WTC11 (cell line): Measurements from ENCODE around the gene THSD4. TPM values are rescaled to one million over a fixed set of nuclear protein-coding genes. Genes with fewer than 3 reads are reported as not detected.
"Not testable (repeated sequence)": the region's sequence is repeated elsewhere in the genome, so short reads cannot be mapped to it uniquely, and the experiment has no call there.

Source experiments
- ATAC-seq: fragments of 200-7000 bp; cut with Tn5 transposase; 2 replicates; pipeline ENCODE4 v1.10.0; 2021; ENCODE audit warnings: mild to moderate bottlenecking, moderate library complexity
- CTCF ChIA-PET: fragments of 300-600 bp; sonication (Branson Sonifier 250); formaldehyde crosslinking; loops from one replicate; lab custom pipeline; 2021; ENCODE audit warnings: antibody characterized with exemption; lab: Charles Lee
- POLR2A ChIA-PET: fragments of 350-600 bp; sonication (Branson Sonifier 250); formaldehyde crosslinking; loops from one replicate; lab custom pipeline; 2021; ENCODE audit warnings: antibody characterized with exemption; lab: Charles Lee
- DNase-seq: peaks from one replicate; pipeline ENCODE4 v3.0.0; 2021; ENCODE audit warnings: low spot score
- H3K27ac Mint-ChIP-seq: 2 replicates; pipeline ENCODE4 v1.8.0; 2021; ENCODE audit warnings: mixed read lengths
- H3K27me3 Mint-ChIP-seq: 2 replicates; pipeline ENCODE4 v1.8.0; 2021; ENCODE audit warnings: low read depth, mild to moderate bottlenecking, moderate library complexity, mixed read lengths
- H3K36me3 Mint-ChIP-seq: 2 replicates; pipeline ENCODE4 v1.8.0; 2021; ENCODE audit warnings: mixed read lengths
- H3K4me1 Mint-ChIP-seq: 2 replicates; pipeline ENCODE4 v1.8.0; 2022; ENCODE audit warnings: mixed read lengths
- H3K4me3 Mint-ChIP-seq: 2 replicates; pipeline ENCODE4 v1.8.0; 2021; ENCODE audit warnings: mild to moderate bottlenecking, moderate library complexity, mixed read lengths
- H3K9me3 Mint-ChIP-seq: 2 replicates; pipeline ENCODE4 v1.8.0; 2021; ENCODE audit warnings: mixed read lengths
- ATF1 ChIP-seq: sonication (generic); formaldehyde crosslinking; IDR thresholded peaks from 2 replicates; pipeline ENCODE4 v1.8.1; 2023; ENCODE audit warnings: mild to moderate bottlenecking, moderate library complexity, missing genetic modification reagents
- CREB1 ChIP-seq: sonication (generic); formaldehyde crosslinking; IDR thresholded peaks from 2 replicates; pipeline ENCODE4 v1.8.0; 2023; ENCODE audit warnings: mild to moderate bottlenecking, missing genetic modification reagents
- ELF4 ChIP-seq: sonication (generic); formaldehyde crosslinking; IDR thresholded peaks from 2 replicates; pipeline ENCODE4 v1.8.1; 2022; ENCODE audit warnings: low read depth, mild to moderate bottlenecking, moderate library complexity, missing genetic modification reagents
- EMX1 ChIP-seq: fragments of 250-450 bp; sonication (Bioruptor Pico); IDR thresholded peaks from 2 replicates; pipeline ENCODE4 v1.8.0; 2021; ENCODE audit warnings: mild to moderate bottlenecking
- ETV6 ChIP-seq: sonication (generic); formaldehyde crosslinking; IDR thresholded peaks from 2 replicates; pipeline ENCODE4 v1.8.1; 2022; ENCODE audit warnings: mild to moderate bottlenecking, missing genetic modification reagents
- GTF2I ChIP-seq: fragments of 250-450 bp; sonication (Bioruptor Pico); conservative IDR thresholded peaks from 2 replicates; pipeline ENCODE4 v1.4.0; 2021; ENCODE audit warnings: mild to moderate bottlenecking
- KAT7 ChIP-seq: sonication (generic); formaldehyde crosslinking; IDR thresholded peaks from 2 replicates; pipeline ENCODE4 v1.8.1; 2023; ENCODE audit warnings: missing genetic modification reagents, mild to moderate bottlenecking, borderline replicate concordance
- NR3C1 ChIP-seq: sonication (generic); formaldehyde crosslinking; conservative IDR thresholded peaks from 2 replicates; pipeline ENCODE4 v1.8.1; 2023; ENCODE audit warnings: low read depth, mild to moderate bottlenecking, missing genetic modification reagents
- ZBTB21 ChIP-seq: sonication (generic); formaldehyde crosslinking; IDR thresholded peaks from 2 replicates; pipeline ENCODE4 v1.8.1; 2023; ENCODE audit warnings: mild to moderate bottlenecking, missing genetic modification reagents, borderline replicate concordance
- ZNF138 ChIP-seq: sonication (generic); formaldehyde crosslinking; conservative IDR thresholded peaks from 2 replicates; pipeline ENCODE4 v1.8.1; 2022; ENCODE audit warnings: mild to moderate bottlenecking, moderate library complexity, missing genetic modification reagents
- ZNF317 ChIP-seq: sonication (generic); formaldehyde crosslinking; IDR thresholded peaks from 2 replicates; pipeline ENCODE4 v1.8.1; 2023; ENCODE audit warnings: low read depth, mild to moderate bottlenecking, moderate library complexity, missing genetic modification reagents, borderline replicate concordance
- total RNA-seq: library from RNA; stranded (reverse); gene quantifications from 3 replicates; pipeline ENCODE4 v1.2.3, GENCODE V29; 2021
- TF ChIP-seq, protein P1 (sequence below): sonication (generic); formaldehyde crosslinking; IDR thresholded peaks from 2 replicates; pipeline ENCODE4 v1.8.1; 2023; ENCODE audit warnings: mild to moderate bottlenecking, missing genetic modification reagents
- TF ChIP-seq, protein P2 (sequence below): fragments of 250-450 bp; sonication (Bioruptor Pico); IDR thresholded peaks from 2 replicates; pipeline ENCODE4 v1.8.0; 2021; ENCODE audit warnings: mild to moderate bottlenecking
- TF ChIP-seq, protein P3 (sequence below): sonication (generic); formaldehyde crosslinking; IDR thresholded peaks from 2 replicates; pipeline ENCODE4 v1.8.1; 2023; ENCODE audit warnings: mild to moderate bottlenecking, moderate library complexity, missing genetic modification reagents
- TF ChIP-seq, protein P4 (sequence below): sonication (generic); formaldehyde crosslinking; IDR thresholded peaks from 2 replicates; pipeline ENCODE4 v1.8.1; 2022; ENCODE audit warnings: mild to moderate bottlenecking, missing genetic modification reagents, moderate library complexity, borderline replicate concordance
- TF ChIP-seq, protein P5 (sequence below): fragments of 250-450 bp; sonication (Bioruptor Pico); IDR thresholded peaks from 2 replicates; pipeline ENCODE4 v1.9.0; 2021; ENCODE audit warnings: moderate library complexity, mild to moderate bottlenecking, inconsistent platforms, borderline replicate concordance
- TF ChIP-seq, protein P6 (sequence below): fragments of 250-450 bp; sonication (Bioruptor Pico); conservative IDR thresholded peaks from 2 replicates; pipeline ENCODE4 v1.9.0; 2021; ENCODE audit warnings: mild to moderate bottlenecking

Gene THSD4
- total RNA-seq, 1 experiment from 2014 or later, result 7.8 TPM

DNA sequence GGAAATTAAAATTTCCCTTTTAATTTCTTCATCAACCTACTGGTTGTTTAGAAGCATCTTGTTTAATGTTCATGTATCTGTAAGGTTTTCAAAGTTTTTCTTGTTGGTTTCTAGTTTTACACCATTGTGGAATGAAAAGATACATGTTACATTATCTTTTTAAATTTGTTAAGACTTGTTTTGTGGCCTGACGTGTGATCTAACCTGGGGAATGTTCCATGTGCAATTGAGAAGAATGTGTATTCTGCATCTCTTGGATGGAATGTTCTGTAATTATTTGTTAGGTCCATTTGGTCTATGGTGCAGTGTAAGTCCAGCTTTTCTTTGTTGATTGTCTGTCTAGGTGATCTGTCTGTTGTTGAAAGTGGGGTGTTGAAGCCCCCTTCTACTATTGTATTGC, 45.7 kb downstream of the THSD4 start (continued):
- TF ChIP-seq, protein P1, sequence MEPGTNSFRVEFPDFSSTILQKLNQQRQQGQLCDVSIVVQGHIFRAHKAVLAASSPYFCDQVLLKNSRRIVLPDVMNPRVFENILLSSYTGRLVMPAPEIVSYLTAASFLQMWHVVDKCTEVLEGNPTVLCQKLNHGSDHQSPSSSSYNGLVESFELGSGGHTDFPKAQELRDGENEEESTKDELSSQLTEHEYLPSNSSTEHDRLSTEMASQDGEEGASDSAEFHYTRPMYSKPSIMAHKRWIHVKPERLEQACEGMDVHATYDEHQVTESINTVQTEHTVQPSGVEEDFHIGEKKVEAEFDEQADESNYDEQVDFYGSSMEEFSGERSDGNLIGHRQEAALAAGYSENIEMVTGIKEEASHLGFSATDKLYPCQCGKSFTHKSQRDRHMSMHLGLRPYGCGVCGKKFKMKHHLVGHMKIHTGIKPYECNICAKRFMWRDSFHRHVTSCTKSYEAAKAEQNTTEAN, result no peak
- no peak for TF ChIP-seq EMX1
- TF ChIP-seq, protein P2, sequence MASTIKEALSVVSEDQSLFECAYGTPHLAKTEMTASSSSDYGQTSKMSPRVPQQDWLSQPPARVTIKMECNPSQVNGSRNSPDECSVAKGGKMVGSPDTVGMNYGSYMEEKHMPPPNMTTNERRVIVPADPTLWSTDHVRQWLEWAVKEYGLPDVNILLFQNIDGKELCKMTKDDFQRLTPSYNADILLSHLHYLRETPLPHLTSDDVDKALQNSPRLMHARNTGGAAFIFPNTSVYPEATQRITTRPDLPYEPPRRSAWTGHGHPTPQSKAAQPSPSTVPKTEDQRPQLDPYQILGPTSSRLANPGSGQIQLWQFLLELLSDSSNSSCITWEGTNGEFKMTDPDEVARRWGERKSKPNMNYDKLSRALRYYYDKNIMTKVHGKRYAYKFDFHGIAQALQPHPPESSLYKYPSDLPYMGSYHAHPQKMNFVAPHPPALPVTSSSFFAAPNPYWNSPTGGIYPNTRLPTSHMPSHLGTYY (CRISPR knock-in tag), result no peak
- TF ChIP-seq NR3C1 (CRISPR knock-in tag), result no peak
- no peak for TF ChIP-seq ETV6 (CRISPR knock-in tag)

DNA sequence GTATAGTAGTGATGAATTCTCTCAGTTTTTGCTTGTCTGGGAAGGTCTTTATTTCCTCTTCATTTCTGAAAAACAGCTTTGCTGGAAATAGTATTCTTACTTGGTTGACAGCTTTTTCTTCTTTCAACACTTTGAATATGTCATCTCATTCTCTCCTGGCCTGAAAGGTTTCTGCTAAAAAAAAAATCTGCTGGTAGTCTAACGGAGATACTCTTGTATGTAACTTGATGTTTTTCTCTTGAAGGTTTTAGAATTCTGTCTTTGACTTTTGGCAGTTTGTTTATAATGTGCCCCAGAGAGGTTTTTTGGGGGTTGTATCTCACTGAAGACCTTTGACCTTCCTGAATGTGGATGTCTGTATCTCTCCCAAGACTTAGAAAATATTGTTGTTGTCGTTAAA, 47.0 kb downstream of the THSD4 start:
- no peak for DNase-seq
- ChIA-PET POLR2A (no interaction called here), CTCF (no interaction called here)
- Mint-ChIP-seq H3K27me3 (no peaks in the 10 kb centered on the region), H3K9me3 (peaks cover 23% of the 10 kb centered on the region), H3K4me1 (peaks cover 6% of the 10 kb centered on the region; the same call in 1 of the 2 replicates), H3K4me3 (no peak overlapping the region), H3K36me3 (peaks cover 19% of the 10 kb centered on the region), H3K27ac (no peak overlapping the region)
- no peak for ATAC-seq
- TF ChIP-seq ZNF138 (CRISPR knock-in tag) (no peak), ATF1 (CRISPR knock-in tag) (no peak), KAT7 (CRISPR knock-in tag) (no peak), NR3C1 (CRISPR knock-in tag) (no peak)
- TF ChIP-seq, protein P3, sequence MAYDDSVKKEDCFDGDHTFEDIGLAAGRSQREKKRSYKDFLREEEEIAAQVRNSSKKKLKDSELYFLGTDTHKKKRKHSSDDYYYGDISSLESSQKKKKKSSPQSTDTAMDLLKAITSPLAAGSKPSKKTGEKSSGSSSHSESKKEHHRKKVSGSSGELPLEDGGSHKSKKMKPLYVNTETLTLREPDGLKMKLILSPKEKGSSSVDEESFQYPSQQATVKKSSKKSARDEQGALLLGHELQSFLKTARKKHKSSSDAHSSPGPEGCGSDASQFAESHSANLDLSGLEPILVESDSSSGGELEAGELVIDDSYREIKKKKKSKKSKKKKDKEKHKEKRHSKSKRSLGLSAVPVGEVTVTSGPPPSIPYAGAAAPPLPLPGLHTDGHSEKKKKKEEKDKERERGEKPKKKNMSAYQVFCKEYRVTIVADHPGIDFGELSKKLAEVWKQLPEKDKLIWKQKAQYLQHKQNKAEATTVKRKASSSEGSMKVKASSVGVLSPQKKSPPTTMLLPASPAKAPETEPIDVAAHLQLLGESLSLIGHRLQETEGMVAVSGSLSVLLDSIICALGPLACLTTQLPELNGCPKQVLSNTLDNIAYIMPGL (CRISPR knock-in tag), result no peak
- TF ChIP-seq, protein P4, sequence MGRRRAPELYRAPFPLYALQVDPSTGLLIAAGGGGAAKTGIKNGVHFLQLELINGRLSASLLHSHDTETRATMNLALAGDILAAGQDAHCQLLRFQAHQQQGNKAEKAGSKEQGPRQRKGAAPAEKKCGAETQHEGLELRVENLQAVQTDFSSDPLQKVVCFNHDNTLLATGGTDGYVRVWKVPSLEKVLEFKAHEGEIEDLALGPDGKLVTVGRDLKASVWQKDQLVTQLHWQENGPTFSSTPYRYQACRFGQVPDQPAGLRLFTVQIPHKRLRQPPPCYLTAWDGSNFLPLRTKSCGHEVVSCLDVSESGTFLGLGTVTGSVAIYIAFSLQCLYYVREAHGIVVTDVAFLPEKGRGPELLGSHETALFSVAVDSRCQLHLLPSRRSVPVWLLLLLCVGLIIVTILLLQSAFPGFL, result no peak
- TF ChIP-seq, protein P5, sequence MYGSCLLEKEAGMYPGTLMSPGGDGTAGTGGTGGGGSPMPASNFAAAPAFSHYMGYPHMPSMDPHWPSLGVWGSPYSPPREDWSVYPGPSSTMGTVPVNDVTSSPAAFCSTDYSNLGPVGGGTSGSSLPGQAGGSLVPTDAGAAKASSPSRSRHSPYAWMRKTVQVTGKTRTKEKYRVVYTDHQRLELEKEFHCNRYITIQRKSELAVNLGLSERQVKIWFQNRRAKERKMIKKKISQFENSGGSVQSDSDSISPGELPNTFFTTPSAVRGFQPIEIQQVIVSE (CRISPR knock-in tag), result no peak

DNA sequence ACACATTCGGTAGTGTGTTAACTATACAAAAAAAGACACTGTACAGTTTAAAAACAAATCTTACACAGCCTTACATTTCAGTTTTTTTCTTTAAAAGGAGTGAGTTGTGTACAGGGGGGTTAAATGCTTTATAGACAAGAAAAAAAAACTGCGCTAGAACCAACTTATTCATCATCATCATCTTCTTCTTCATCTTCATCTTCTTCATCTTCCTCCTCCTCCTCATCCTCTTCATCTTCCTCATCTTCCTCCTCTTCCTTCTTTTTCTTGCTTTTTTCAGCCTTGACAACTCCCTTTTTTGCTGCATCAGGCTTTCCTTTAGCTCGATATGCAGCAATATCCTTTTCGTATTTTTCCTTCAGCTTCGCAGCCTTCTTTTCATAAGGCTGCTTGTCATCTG, 49.3 kb downstream of the THSD4 start:
- Mint-ChIP-seq H3K36me3 (peaks cover 19% of the 10 kb centered on the region), H3K9me3 (peaks cover 23% of the 10 kb centered on the region)
- DNase-seq, ATAC-seq, H3K4me3 Mint-ChIP-seq, H3K27me3 Mint-ChIP-seq, H3K4me1 Mint-ChIP-seq, H3K27ac Mint-ChIP-seq, POLR2A ChIA-PET, CTCF ChIA-PET: not testable (repeated sequence)

DNA sequence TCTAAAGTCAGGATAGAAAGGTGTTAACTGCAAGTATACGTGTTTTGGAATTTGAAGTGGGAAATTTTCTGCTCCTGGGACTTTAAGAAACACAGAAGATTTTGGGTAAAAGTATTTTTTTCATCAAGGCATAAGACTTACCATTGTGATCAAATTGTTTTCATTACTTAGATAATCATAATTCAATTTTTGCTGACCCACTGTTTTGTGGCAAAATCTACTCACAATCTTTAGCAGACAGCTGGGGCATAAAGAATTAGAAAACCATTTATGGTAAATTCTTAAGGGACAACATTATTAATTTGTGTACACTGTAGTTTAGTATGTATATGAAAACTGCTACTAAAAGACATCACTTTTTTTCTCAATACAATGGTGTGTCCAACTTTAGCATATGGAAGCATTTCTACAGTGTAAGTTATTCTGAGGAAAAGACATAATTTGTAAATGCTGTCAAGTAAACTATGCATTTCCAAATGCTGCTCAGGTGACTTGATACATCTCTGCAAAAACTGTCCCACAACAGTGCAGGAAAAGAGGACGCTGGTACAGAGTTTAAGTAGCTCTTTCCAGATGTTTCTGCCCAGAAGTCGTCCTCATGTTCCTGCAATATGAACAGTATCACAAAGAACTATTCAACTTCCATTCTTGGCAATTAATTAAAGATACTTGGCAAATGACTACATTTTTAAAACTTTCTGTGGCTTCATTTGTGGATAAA, 52.3 kb downstream of the THSD4 start:
- H3K27ac Mint-ChIP-seq, result no peak overlapping the region
- CTCF ChIA-PET, result no interaction called here
- no peak for TF ChIP-seq ELF4 (CRISPR knock-in tag)
- no peak for TF ChIP-seq ZNF317 (CRISPR knock-in tag)
- TF ChIP-seq GTF2I (CRISPR knock-in tag), result no peak
- no peak for TF ChIP-seq CREB1 (CRISPR knock-in tag)
- TF ChIP-seq, protein P4, result no peak
- TF ChIP-seq ZBTB21, result no peak
- TF ChIP-seq, protein P6, sequence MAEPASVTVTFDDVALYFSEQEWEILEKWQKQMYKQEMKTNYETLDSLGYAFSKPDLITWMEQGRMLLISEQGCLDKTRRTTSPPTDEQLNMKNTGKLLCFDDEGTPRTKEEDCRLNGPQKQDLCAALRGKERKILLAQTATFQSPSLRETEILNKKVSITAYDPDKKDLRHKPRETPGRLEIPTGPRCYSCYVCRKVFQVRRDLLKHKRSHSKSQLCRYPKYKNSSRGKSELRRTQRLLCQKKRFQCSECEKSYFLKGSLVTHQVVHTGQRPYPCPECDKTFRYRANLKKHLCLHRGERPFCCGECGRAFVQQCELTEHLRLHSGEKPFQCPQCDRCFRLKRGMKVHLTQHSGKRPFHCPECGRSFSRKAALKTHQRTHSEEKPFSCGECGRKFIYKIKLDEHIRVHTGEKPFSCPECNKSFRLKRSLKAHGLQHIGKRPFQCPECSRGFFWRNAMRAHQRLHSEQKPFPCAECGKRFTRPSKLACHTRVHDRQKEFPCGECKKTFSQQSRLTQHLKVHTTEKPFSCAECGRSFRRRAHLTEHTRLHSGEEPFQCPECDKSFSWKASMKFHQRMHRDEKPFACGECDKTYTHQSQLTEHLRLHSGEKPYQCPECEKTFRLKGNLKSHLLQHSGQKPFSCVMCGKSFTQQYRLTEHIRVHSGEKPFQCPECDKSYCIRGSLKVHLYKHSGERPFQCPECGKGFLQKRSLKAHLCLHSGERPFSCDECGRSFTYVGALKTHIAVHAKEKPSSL (CRISPR knock-in tag), result no peak

More for the DNA sequence above, 52.3 kb downstream of the THSD4 start:
- Mint-ChIP-seq H3K36me3 (peaks cover 12% of the 10 kb centered on the region), H3K4me3 (no peak overlapping the region), H3K27me3 (no peaks in the 10 kb centered on the region), H3K9me3 (peaks cover 27% of the 10 kb centered on the region), H3K4me1 (peaks cover 9% of the 10 kb centered on the region)
- DNase-seq (no peak), ATAC-seq (no peak)
- POLR2A ChIA-PET, result no interaction called here
